ENCODE data around the gene FGF1.

Gene FGF1

GRCh38 chr5:142615948-142616347, 69.9 kb downstream of the FGF1 start:
- no peak for TF ChIP-seq CTCF (conservative IDR thresholded peaks at IDR 0.05; ENCODE audit: low read depth, low read length)
- no peak overlapping the region for H3K27ac ChIP-seq

DNA sequence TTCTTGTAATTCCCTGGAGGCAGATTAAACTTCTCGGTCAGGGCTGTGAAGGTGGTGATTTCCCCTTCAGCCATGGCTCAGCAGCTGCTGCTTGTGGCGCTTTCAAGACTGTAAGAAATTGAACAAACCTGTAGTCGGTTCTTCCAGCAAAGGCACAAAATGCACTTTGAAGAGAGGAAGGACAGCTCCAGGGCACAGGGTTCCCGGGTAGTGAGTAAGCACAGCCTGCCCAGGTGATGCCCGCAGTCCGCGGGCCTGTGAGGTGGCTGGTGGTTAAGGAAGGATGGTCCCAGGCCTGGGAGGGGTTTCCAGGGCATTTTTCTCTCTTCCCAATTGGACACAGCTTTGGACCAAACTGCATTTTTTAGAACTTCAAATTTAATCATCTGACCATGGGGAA, 71.8 kb downstream of the FGF1 start:
- peaks cover 8% of the 10 kb centered on the region for H3K4me1 ChIP-seq (ENCODE audit: low read depth, poor library complexity, severe bottlenecking)
- no peak overlapping the region for H2AFZ ChIP-seq (ENCODE audit: low read depth)
- H3K79me2 ChIP-seq (ENCODE audit: insufficient read depth, low read depth): no peaks in the 10 kb centered on the region
- H3K27me3 ChIP-seq (ENCODE audit: insufficient read depth, low read depth): no peaks in the 10 kb centered on the region
- no peaks in the 10 kb centered on the region for H4K20me1 ChIP-seq (ENCODE audit: insufficient read depth)
- no peak overlapping the region for H3K27ac ChIP-seq
- no peak for TF ChIP-seq CTCF (conservative IDR thresholded peaks at IDR 0.05; ENCODE audit: low read depth, low read length)
- no peak overlapping the region for H3K4me3 ChIP-seq (IDR thresholded peaks at IDR 0.05; ENCODE audit: insufficient read depth, low read depth, low read length)
- no peak overlapping the region for H3K4me2 ChIP-seq
- H3K9ac ChIP-seq: no peak overlapping the region
- H3K36me3 ChIP-seq (ENCODE audit: insufficient read depth): no peaks in the 10 kb centered on the region

More at GRCh38 chr5:142615948-142616347, 69.9 kb downstream of the FGF1 start:
- no peak overlapping the region for H3K4me3 ChIP-seq (IDR thresholded peaks at IDR 0.05; ENCODE audit: insufficient read depth, low read depth, low read length)
- no peak overlapping the region for H3K9ac ChIP-seq
- no peaks in the 10 kb centered on the region for H3K36me3 ChIP-seq (ENCODE audit: insufficient read depth)
- H3K4me1 ChIP-seq (ENCODE audit: low read depth, poor library complexity, severe bottlenecking): peaks cover 8% of the 10 kb centered on the region
- H4K20me1 ChIP-seq (ENCODE audit: insufficient read depth): no peaks in the 10 kb centered on the region
- H3K27me3 ChIP-seq (ENCODE audit: insufficient read depth, low read depth): no peaks in the 10 kb centered on the region
- H3K79me2 ChIP-seq (ENCODE audit: insufficient read depth, low read depth): no peaks in the 10 kb centered on the region
- no peak overlapping the region for H3K4me2 ChIP-seq
- no peak overlapping the region for H2AFZ ChIP-seq (ENCODE audit: low read depth)

DNA sequence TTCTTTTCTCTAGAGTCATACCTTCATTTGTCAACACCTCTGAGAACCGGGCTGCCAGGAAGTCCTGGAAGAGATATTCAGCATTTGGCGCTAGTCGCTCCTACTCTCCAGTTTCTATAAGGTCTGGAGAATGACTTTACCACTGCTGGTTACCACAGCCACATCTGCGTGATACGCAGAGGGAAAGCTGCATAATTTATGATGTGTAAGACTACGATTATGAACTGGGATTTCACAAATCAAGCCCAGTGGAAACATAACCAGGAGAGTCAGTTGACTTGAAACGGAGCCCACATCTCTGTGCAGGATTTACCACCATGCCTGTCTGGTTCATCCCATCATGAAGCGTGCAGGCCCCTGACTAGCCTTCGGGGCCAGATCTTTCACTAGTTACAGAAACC, 72.6 kb downstream of the FGF1 start:
- no peaks in the 10 kb centered on the region for H3K36me3 ChIP-seq (ENCODE audit: insufficient read depth)
- no peaks in the 10 kb centered on the region for H3K27me3 ChIP-seq (ENCODE audit: insufficient read depth, low read depth)
- H4K20me1 ChIP-seq (ENCODE audit: insufficient read depth): no peaks in the 10 kb centered on the region
- TF ChIP-seq CTCF (conservative IDR thresholded peaks at IDR 0.05; ENCODE audit: low read depth, low read length): no peak
- H3K4me3 ChIP-seq (IDR thresholded peaks at IDR 0.05; ENCODE audit: insufficient read depth, low read depth, low read length): no peak overlapping the region
- H3K9ac ChIP-seq: no peak overlapping the region
- H3K79me2 ChIP-seq (ENCODE audit: insufficient read depth, low read depth): no peaks in the 10 kb centered on the region
- H3K4me2 ChIP-seq: no peak overlapping the region
- no peak overlapping the region for H3K27ac ChIP-seq
- H3K4me1 ChIP-seq (ENCODE audit: low read depth, poor library complexity, severe bottlenecking): peaks cover 8% of the 10 kb centered on the region
- H2AFZ ChIP-seq (ENCODE audit: low read depth): no peak overlapping the region

DNA sequence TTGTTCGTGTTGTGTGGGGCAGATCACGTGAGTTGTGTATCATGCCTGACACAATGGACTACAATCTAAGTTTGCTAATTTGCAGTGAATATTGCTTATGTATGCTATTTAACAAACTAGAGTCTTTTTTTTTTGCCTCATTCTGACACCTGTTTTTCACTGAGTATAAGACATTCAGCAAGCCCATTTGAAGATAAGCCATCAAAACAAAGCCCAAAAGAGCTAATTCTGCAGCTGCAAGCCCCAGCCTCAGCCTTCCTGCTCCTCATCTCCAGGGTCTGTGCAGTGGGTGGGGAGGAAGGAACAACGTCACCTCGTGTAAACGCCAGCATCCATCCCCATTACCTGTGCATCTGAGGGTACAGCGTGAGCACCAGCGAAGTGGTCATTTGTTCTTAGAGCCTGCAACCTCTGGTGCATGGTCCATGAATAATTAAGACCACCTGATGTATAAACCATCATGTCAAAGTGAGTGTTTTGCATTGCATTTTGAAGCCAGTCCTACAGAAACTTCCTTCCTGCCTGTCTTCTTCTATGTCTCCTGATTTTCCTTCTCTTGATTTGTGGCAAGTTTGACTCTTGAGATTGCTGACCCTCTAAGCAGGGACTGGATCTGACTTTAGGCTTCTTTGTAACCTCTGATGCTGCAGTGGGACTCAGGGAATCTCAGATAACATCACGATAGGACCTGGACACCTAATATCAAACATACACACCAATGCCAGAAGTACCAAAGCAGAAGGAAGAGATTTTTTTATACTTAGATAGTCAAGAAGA, 73.2 kb downstream of the FGF1 start:
- H3K79me2 ChIP-seq (ENCODE audit: insufficient read depth, low read depth): no peaks in the 10 kb centered on the region

More for the DNA sequence above, 73.2 kb downstream of the FGF1 start:
- H3K27ac ChIP-seq: no peak overlapping the region
- no peaks in the 10 kb centered on the region for H4K20me1 ChIP-seq (ENCODE audit: insufficient read depth)
- H3K4me3 ChIP-seq (IDR thresholded peaks at IDR 0.05; ENCODE audit: insufficient read depth, low read depth, low read length): no peak overlapping the region
- no peak for TF ChIP-seq CTCF (conservative IDR thresholded peaks at IDR 0.05; ENCODE audit: low read depth, low read length)
- H3K36me3 ChIP-seq (ENCODE audit: insufficient read depth): no peaks in the 10 kb centered on the region
- H2AFZ ChIP-seq (ENCODE audit: low read depth): no peak overlapping the region
- no peaks in the 10 kb centered on the region for H3K27me3 ChIP-seq (ENCODE audit: insufficient read depth, low read depth)
- peaks cover 5% of the 10 kb centered on the region for H3K4me1 ChIP-seq (ENCODE audit: low read depth, poor library complexity, severe bottlenecking)
- H3K4me2 ChIP-seq: no peak overlapping the region
- H3K9ac ChIP-seq: no peak overlapping the region

All from KMS-11 (cell line).